ENCODE measurements around the gene CDYL.

The CDYL gene

DNA sequence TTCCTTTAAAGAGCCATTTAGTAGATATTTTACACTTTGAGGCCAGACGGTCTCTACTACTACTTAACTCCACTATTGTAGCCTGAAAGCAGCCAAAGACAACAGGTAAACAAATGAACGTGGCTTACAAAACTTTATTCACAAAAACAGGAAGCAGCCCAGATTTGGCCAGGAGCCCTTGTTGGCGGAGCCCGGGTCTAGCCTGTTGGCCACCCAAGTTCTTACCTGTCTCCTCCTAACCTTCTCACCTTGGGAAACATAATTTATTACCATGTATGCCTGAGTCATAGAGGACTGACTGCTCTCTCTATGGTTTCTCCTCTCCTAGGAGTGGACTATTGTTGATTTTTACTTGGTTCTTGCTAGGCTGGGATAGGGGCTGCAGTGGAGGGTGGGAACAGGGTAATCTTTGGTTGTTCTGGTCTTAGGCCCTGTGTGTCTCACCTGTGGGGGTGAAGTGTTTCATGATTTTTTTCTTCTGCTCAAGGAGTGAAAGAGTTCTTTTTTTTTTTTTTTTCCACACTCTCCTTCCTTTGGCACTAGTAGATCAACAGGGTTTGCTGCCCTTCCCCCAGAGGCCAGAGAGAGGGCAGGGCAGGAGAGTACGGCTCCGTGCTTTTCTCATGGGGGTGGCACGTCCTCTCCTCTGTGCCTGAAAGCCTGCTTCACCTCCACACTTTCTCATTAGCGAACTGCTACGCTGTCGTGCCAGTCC is 137.7 kb downstream of the CDYL start:
- Histone ChIP-seq H3K36me3 (ENCODE audit: control insufficient read depth in 4 of 4, insufficient read depth in 4 of 4, low read length in 3 of 4) (peaks cover 0 to 26% (median 8%) of the 10 kb centered on the region in 4 experiments), H3K27ac (ENCODE audit: insufficient read depth in 1 of 2, low read depth in 1 of 2, low read length in 2 of 2, poor library complexity in 1 of 2, severe bottlenecking in 2 of 2) (no peak overlapping the region), H3K4me3 (ENCODE audit: control insufficient read depth in 1 of 7, extremely low read depth in 1 of 7, insufficient read depth in 4 of 7, low read depth in 2 of 7, low read length in 6 of 7) (no peak overlapping the region), H3K4me1 (ENCODE audit: control extremely low read depth in 1 of 4, control insufficient read depth in 4 of 4, insufficient read depth in 4 of 4, low read length in 3 of 4) (peaks cover 0 to 16% (median 6%) of the 10 kb centered on the region in 4 experiments), H3K27me3 (replicated peaks in 2 of 5; ENCODE audit: control insufficient read depth in 4 of 5, insufficient read depth in 5 of 5, low read length in 4 of 5) (no peaks in the 10 kb centered on the region), H3K9me3 (ENCODE audit: control extremely low read depth in 1 of 5, control insufficient read depth in 4 of 5, insufficient read depth in 2 of 5, low read depth in 1 of 5, low read length in 4 of 5) (no peaks in the 10 kb centered on the region)
- WGBS (ENCODE audit: insufficient coverage), result 92% methylated on average over 10 of the region's 10 CpGs
- POLR2A ChIA-PET, result no interaction called here
- DNase-seq, result peak in 1 of 3 donors; percentile 42
- CTCF ChIA-PET, result interaction anchor here (0.8 kb wide), 1 partner anchor 15 kb away, joined by 3 read pairs; no protein-coding TSS in a partner anchor

DNA sequence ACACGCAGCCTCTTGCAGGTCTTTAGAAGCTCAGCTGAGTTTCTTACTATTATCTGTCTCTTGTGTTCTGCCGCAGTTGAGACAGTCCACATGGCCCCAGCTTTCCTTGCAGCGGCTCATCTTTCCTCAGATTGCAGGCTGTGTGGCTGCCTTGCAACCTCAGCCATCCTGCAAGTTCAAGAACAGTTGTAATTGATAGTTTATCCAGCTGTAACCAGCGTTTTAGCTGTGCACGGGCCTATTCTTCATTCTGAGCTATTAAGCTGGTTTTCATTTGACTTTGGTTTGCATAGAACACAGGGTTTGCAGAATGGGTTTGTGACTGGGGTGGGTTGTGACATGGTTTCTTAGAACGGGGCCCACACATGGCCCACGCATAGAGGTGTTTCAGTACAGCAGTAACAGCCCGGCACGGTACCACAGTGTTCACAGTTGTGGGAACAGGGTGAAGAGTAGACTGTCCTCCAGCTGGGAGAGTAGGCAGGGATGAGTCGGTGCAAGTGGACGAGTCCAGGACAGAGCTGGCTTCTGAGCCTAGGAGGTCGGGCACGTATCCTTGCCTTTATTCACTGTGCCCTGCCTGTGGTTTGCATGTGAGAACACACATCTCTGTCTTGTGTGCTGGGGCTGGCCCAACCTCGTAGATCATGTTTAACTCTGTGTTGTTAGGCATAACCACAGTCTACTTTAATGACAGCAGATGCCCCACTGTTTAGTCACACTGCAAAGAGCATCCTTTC is 138.4 kb downstream of the CDYL start:
- H3K9me3 ChIP-seq (ENCODE audit: control extremely low read depth in 1 of 5, control insufficient read depth in 4 of 5, insufficient read depth in 2 of 5, low read depth in 1 of 5, low read length in 4 of 5), result no peaks in the 10 kb centered on the region
- H3K27me3 ChIP-seq (replicated peaks in 2 of 5; ENCODE audit: control insufficient read depth in 4 of 5, insufficient read depth in 5 of 5, low read length in 4 of 5), result no peaks in the 10 kb centered on the region
- no peak overlapping the region for H3K27ac ChIP-seq (ENCODE audit: insufficient read depth in 1 of 2, low read depth in 1 of 2, low read length in 2 of 2, poor library complexity in 1 of 2, severe bottlenecking in 2 of 2)
- peaks cover 0 to 16% (median 6%) of the 10 kb centered on the region in 4 experiments for H3K4me1 ChIP-seq (ENCODE audit: control extremely low read depth in 1 of 4, control insufficient read depth in 4 of 4, insufficient read depth in 4 of 4, low read length in 3 of 4)
- 76% methylated on average over 14 of the region's 14 CpGs for WGBS (ENCODE audit: insufficient coverage)
- no peak overlapping the region for H3K4me3 ChIP-seq (ENCODE audit: control insufficient read depth in 1 of 7, extremely low read depth in 1 of 7, insufficient read depth in 4 of 7, low read depth in 2 of 7, low read length in 6 of 7)
- POLR2A ChIA-PET, result no interaction called here
- CTCF ChIA-PET, result interaction anchor here (0.8 kb wide), 1 partner anchor 15 kb away, joined by 3 read pairs; no protein-coding TSS in a partner anchor
- H3K36me3 ChIP-seq (ENCODE audit: control insufficient read depth in 4 of 4, insufficient read depth in 4 of 4, low read length in 3 of 4), result peaks cover 0 to 25% (median 7%) of the 10 kb centered on the region in 4 experiments
- DNase-seq, result no peak

- WGBS (ENCODE audit: insufficient coverage), result 84% methylated on average over 3 of the region's 5 CpGs
- POLR2A ChIA-PET, result interaction anchor here (0.5 kb wide), 1 partner anchor 15 kb away, joined by 3 read pairs; no protein-coding TSS in a partner anchor
- Histone ChIP-seq H3K4me1 (ENCODE audit: control extremely low read depth in 1 of 4, control insufficient read depth in 4 of 4, insufficient read depth in 4 of 4, low read length in 3 of 4) (peaks cover 0 to 16% (median 6%) of the 10 kb centered on the region in 4 experiments), H3K4me3 (ENCODE audit: control insufficient read depth in 1 of 7, extremely low read depth in 1 of 7, insufficient read depth in 4 of 7, low read depth in 2 of 7, low read length in 6 of 7) (no peak overlapping the region), H3K36me3 (ENCODE audit: control insufficient read depth in 4 of 4, insufficient read depth in 4 of 4, low read length in 3 of 4) (peaks cover 0 to 13% (median 3%) of the 10 kb centered on the region in 4 experiments), H3K27me3 (replicated peaks in 2 of 5; ENCODE audit: control insufficient read depth in 4 of 5, insufficient read depth in 5 of 5, low read length in 4 of 5) (no peaks in the 10 kb centered on the region), H3K9me3 (ENCODE audit: control extremely low read depth in 1 of 5, control insufficient read depth in 4 of 5, insufficient read depth in 2 of 5, low read depth in 1 of 5, low read length in 4 of 5) (no peaks in the 10 kb centered on the region), H3K27ac (ENCODE audit: insufficient read depth in 1 of 2, low read depth in 1 of 2, low read length in 2 of 2, poor library complexity in 1 of 2, severe bottlenecking in 2 of 2) (no peak overlapping the region)
- DNase-seq, result peak in 1 of 3 donors; percentile 47
- CTCF ChIA-PET, result interaction anchor here (1.1 to 1.2 kb wide), 3 partner anchors 11 to 189 kb away, joined by 3 to 4 read pairs (median 3); no protein-coding TSS in a partner anchor
Measured at GRCh38 chr6:4916954-4917561, 140.9 kb downstream of the CDYL start.

DNA sequence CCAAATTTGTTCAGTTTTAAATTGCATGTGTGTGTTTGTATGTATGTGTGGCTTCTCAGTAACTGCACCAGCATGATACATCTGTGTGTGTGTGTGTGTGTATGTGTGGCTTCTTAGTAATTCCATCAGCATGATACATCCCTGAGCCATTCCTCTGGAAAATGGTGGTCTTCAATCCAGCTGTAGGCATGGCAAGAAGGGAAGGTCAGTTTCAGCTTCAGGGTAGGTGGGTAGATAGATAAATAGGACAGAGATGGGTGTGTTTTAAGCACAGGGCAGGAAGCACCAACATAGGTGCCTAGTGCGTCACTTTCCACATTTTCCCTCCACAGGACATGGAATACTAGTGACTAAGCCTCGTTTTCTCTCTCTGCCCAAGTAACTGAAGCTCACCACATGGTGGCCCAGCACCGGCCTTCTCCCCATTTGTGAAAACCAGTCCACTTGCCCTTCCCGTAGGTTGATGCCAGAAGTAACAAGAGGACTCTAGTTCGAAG is 144.8 kb downstream of the CDYL start:
- WGBS (ENCODE audit: insufficient coverage), result 100% methylated on average over 2 of the region's 5 CpGs
- CTCF ChIA-PET, result interaction anchor here (1.4 kb wide), 2 partner anchors 13 to 14 kb away, joined by 3 to 4 read pairs; no protein-coding TSS in a partner anchor
- no peaks in the 10 kb centered on the region for H3K27me3 ChIP-seq (replicated peaks in 2 of 5; ENCODE audit: control insufficient read depth in 4 of 5, insufficient read depth in 5 of 5, low read length in 4 of 5)
- POLR2A ChIA-PET, result no interaction called here
- DNase-seq, result no peak
- peaks cover 0 to 4% (median 2%) of the 10 kb centered on the region in 4 experiments for H3K36me3 ChIP-seq (ENCODE audit: control insufficient read depth in 4 of 4, insufficient read depth in 4 of 4, low read length in 3 of 4)
- H3K4me3 ChIP-seq (ENCODE audit: control insufficient read depth in 1 of 7, extremely low read depth in 1 of 7, insufficient read depth in 4 of 7, low read depth in 2 of 7, low read length in 6 of 7), result no peak overlapping the region
- peaks cover 0 to 24% (median 10%) of the 10 kb centered on the region in 4 experiments for H3K4me1 ChIP-seq (ENCODE audit: control extremely low read depth in 1 of 4, control insufficient read depth in 4 of 4, insufficient read depth in 4 of 4, low read length in 3 of 4)
- no peaks in the 10 kb centered on the region for H3K9me3 ChIP-seq (ENCODE audit: control extremely low read depth in 1 of 5, control insufficient read depth in 4 of 5, insufficient read depth in 2 of 5, low read depth in 1 of 5, low read length in 4 of 5)
- no peak overlapping the region for H3K27ac ChIP-seq (ENCODE audit: insufficient read depth in 1 of 2, low read depth in 1 of 2, low read length in 2 of 2, poor library complexity in 1 of 2, severe bottlenecking in 2 of 2)

GRCh38 chr6:4922488-4923037 is 146.4 kb downstream of the CDYL start:
- ChIA-PET POLR2A (no interaction called here), CTCF (no interaction called here)
- Histone ChIP-seq H3K4me1 (ENCODE audit: control extremely low read depth in 1 of 4, control insufficient read depth in 4 of 4, insufficient read depth in 4 of 4, low read length in 3 of 4) (peaks cover 0 to 16% (median 5%) of the 10 kb centered on the region in 4 experiments), H3K4me3 (ENCODE audit: control insufficient read depth in 1 of 7, extremely low read depth in 1 of 7, insufficient read depth in 4 of 7, low read depth in 2 of 7, low read length in 6 of 7) (no peak overlapping the region), H3K27ac (ENCODE audit: insufficient read depth in 1 of 2, low read depth in 1 of 2, low read length in 2 of 2, poor library complexity in 1 of 2, severe bottlenecking in 2 of 2) (no peak overlapping the region), H3K36me3 (ENCODE audit: control insufficient read depth in 4 of 4, insufficient read depth in 4 of 4, low read length in 3 of 4) (peaks cover 0 to 4% (median 2%) of the 10 kb centered on the region in 4 experiments), H3K27me3 (replicated peaks in 2 of 5; ENCODE audit: control insufficient read depth in 4 of 5, insufficient read depth in 5 of 5, low read length in 4 of 5) (no peaks in the 10 kb centered on the region), H3K9me3 (ENCODE audit: control extremely low read depth in 1 of 5, control insufficient read depth in 4 of 5, insufficient read depth in 2 of 5, low read depth in 1 of 5, low read length in 4 of 5) (no peaks in the 10 kb centered on the region)
- 81% methylated on average over 6 of the region's 13 CpGs for WGBS (ENCODE audit: insufficient coverage)
- DNase-seq, result no peak

- no peak overlapping the region for H3K27ac ChIP-seq (ENCODE audit: insufficient read depth in 1 of 2, low read depth in 1 of 2, low read length in 2 of 2, poor library complexity in 1 of 2, severe bottlenecking in 2 of 2)
- H3K36me3 ChIP-seq (ENCODE audit: control insufficient read depth in 4 of 4, insufficient read depth in 4 of 4, low read length in 3 of 4), result peaks cover 0 to 4% (median 2%) of the 10 kb centered on the region in 4 experiments
- no peaks in the 10 kb centered on the region for H3K27me3 ChIP-seq (replicated peaks in 2 of 5; ENCODE audit: control insufficient read depth in 4 of 5, insufficient read depth in 5 of 5, low read length in 4 of 5)
- H3K4me3 ChIP-seq (ENCODE audit: control insufficient read depth in 1 of 7, extremely low read depth in 1 of 7, insufficient read depth in 4 of 7, low read depth in 2 of 7, low read length in 6 of 7), result no peak overlapping the region
- 100% methylated on average over 2 of the region's 3 CpGs for WGBS (ENCODE audit: insufficient coverage)
- H3K9me3 ChIP-seq (ENCODE audit: control extremely low read depth in 1 of 5, control insufficient read depth in 4 of 5, insufficient read depth in 2 of 5, low read depth in 1 of 5, low read length in 4 of 5), result no peaks in the 10 kb centered on the region
- H3K4me1 ChIP-seq (ENCODE audit: control extremely low read depth in 1 of 4, control insufficient read depth in 4 of 4, insufficient read depth in 4 of 4, low read length in 3 of 4), result peaks cover 0 to 19% (median 5%) of the 10 kb centered on the region in 4 experiments
- DNase-seq, result no peak
- CTCF ChIA-PET, result no interaction called here
- POLR2A ChIA-PET, result no interaction called here
Measured at GRCh38 chr6:4923081-4923480, 146.9 kb downstream of the CDYL start.

All from common myeloid progenitor, CD34-positive (primary cell).